ENCODE results near the gene VAMP5.
A peak's percentile ranks its signal among the peaks of the same experiment; 100 is the strongest.
"Not testable (repeated sequence)": the region's sequence is repeated elsewhere in the genome, so short reads cannot be mapped to it uniquely, and the experiment has no call there.

VAMP5 gene

DNA sequence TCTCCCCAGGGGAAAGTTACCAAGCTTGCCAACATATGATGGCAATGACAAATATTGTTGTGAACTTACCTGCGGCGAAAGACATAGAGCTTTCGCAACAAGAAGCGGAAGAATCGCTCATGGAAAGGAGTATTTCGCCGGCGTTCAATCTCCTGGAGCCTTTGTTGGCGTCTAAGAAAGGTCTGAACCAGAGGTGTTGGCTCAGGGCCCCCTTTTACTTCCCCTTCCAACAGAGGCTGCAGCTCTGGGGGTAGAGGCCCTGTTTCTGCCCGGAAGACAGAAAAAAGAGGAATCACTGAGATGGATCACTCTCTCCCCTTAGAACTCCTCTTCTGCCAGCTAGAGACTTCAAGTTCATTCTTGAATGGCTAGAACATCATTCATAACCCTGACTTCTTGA is 33.7 kb upstream of the VAMP5 start:
- DNase-seq (ENCODE audit: low spot score): no peak

DNA sequence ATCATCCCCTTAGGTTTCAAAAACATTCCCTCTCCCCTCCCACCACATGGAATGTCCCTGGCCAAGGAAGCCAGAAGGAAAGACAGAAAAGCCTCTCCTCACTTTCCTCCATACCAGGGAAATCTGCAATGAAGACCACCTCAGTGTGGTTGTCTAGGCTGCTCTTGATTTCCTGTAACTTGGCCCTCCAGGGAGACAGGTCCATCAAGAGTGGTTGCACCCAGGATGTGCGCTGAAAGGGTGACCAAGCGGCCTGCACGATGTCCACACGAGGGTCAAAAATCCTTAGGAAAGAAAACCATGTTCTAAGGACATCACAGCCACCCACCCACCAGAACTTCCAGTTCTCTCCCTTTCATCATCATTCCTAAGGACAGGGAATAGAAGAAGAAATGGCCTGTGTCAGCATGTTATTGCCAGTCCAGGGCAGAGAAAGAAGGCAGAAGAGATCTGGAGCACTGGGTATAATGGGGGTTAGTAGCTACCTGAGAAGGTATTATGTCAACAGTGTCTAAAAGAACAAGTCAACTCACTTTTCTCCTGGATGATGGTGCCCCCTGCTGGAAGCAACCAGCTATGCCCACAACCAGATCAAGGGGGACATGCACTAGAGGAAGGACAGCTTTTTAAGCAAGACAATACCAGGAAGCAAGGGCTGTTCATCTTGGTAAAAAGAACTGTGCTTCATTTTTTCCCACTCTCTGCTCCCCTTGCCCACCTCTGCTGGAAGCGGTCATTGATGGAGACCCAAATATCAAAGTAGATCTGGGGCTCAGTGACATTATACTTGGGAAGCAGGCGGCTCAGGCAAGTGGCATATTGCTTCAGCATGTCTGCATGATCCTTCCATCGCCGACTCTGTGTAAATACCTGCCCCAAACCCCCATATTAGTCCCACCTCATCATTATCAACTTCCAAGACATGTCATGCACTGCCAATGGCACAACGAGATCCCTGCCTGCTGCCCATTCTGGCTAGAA is 32.2 kb upstream of the VAMP5 start:
- DNase-seq (ENCODE audit: low spot score): peak; percentile 78

DNA sequence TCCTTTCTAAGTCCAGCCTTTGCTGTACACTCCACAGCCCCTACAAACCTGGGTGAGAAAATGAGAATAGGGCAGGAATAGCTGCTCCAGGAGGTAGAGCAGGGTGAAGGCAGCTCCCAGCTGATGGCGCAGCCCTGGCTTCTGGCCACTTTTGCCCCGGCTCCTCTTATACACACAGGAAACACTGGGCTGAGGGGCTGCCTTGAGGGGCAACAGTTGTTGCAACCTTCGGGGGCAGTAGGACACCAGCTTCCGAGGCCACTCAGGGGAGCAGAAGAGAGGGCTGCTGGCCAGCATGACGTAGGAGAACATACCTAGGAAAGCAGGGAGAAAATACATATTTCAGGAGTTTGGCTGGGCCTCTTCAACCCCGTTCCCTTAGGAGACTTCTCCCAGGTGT is 31.0 kb upstream of the VAMP5 start:
- no peak for DNase-seq (ENCODE audit: low spot score)

DNA sequence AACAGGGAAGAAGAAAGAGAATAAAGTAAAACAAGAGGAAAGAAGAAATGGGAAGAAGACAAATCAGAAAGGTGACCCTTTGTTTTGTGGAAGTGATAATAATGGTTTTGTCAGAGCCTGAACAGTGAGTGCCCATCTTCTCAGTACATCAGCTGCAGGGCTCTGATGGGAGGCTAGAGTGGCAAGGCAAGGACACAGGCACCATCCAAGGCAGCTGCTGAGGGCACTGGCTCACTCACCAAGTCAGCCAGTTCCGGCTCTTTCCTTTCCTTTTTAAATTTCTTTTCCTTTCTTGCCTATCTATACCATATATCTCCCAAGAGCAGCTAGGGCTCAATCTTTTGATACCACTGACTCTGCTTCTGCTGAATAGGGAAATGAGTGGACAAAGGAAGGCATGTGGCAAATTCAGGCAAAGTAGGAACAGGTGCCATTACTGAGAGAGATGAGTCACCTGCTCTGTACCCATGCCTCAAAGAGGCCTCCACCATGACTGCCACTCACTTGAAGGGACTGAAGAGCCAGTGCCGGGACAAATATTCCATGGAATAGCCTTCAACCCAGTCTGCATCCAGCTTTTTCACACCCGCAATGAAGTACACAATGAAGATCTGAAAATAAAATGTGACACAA is 29.1 kb upstream of the VAMP5 start:
- no peak for DNase-seq (ENCODE audit: low spot score)

DNA sequence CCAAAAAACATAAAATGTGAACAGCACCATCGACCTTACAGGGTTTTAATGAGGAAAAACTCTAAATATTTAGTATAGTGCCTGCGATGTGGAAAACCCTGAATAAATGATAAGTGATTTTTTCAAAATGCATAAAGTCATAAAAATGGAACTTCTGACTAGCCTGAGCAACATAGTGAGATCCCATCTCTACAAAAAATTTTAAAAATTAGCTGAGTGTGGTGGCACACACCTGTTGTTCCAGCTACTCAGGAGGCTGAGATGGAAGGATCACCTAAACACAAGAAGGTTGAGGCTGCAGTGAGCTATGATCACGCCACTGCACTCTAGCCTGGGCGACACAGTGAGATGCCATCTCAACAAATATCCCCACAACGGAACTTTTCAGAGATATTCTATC is 27.1 kb upstream of the VAMP5 start:
- DNase-seq (ENCODE audit: low spot score): no peak

DNA sequence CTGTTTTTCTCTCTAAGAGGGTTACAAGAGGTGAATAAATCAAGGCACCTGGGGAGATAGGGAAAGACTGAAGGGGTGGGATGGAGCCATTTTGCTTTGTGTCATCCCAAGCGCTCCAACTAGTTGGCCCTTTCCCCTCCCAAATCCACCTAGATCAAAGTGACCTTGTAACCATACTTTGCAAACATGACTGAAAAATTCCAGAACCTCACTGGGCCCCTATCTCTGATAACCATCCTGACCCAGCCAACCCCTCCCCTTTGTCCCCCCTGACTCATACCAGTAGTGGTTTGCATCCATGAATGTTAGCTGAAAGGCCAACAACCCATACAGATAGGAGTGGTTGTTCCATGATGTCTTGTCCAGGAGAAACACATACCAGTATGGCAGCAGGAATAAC is 26.1 kb upstream of the VAMP5 start:
- DNase-seq (ENCODE audit: low spot score): no peak

DNA sequence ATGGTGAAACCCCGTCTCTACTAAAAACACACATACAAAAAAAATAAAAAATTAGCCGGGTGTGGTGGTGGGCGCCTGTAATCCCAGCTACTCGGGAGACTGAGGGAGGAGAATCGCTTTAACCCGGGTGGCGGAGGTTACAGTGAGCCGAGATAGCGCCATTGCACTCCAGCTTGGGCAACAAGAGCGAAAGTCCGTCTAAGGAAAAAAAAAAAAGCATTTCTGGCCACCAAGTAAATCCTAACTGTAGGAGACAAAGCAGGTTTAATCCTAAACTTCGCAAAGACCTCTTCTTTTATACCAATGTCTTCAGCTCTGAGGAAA is 23.9 kb upstream of the VAMP5 start:
- DNase-seq (ENCODE audit: low spot score): not testable (repeated sequence)

DNA sequence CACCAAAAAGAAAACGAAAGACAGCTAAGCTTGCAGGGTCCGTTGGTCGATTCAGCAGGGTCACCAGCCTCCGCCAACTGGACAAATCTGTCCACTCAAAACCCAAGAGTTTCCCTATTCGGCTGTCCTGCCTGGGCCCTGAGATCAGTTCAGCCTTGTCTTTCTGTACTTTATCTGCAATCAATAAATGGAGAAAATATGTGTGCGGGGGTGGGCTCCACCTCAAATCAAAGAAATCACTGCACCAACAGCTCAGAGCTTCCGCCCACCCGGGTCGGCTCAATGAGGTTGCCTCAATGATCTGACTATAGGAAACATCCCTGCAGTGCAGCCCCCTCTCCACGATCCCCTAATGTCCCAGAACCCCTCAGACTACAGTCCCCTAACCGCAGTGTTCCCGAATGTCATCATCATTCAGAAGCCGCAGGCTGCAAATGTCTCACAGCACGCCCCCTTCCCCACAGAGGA is 23.4 kb upstream of the VAMP5 start:
- DNase-seq (ENCODE audit: low spot score): no peak

DNA sequence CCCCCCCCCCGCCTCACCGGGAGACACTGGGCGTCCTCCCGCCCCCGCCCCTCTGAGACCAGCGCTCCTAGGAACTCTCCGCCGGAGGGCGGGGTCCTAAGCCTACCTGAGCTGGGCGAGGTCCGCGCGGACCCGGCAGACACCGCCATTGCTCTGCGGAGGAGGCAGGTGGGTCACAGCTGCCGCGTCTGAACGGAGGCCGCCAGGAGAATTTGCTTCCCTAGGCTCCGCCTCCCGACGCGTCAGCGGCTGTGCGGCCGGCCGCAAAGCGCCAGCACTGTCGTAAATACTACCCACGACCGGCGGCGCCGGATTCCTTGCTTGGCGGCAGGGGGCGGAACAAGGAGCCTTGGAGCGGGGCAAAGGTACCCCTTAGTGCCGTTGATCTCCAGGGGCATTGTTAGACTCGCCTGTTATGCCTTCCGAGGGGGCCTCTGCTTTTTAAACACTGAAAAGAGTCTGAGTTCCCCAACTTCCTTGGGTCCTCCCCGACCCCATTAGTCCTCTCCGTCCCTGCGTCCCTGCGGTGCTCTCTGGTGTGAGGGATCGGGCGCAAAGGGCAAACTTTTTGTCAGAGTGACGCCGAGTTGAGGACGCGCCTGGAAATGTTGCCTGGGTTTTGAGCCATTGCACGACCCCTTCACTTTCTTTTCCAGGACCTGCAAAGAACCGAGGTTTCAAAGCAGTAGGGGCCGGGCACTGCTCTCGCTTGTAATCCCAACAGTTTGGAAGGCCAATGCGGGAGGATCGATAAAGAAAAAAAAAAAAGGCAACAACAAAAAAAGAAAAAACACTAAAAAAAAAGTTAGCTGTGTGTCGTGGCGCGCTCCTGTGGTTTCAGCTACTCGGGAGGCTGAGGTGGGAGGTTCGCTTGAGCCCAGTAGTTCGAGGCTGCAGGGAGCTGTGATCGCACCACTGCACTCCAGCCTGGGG is 22.7 kb upstream of the VAMP5 start, which contains the start of gene GGCX:
Gene GGCX (minus strand): TSS at position 214 of the 933 bp plus-strand sequence. CDS start 65 bp downstream, at position 149.
- peak; percentile 95 for DNase-seq (ENCODE audit: low spot score)

DNA sequence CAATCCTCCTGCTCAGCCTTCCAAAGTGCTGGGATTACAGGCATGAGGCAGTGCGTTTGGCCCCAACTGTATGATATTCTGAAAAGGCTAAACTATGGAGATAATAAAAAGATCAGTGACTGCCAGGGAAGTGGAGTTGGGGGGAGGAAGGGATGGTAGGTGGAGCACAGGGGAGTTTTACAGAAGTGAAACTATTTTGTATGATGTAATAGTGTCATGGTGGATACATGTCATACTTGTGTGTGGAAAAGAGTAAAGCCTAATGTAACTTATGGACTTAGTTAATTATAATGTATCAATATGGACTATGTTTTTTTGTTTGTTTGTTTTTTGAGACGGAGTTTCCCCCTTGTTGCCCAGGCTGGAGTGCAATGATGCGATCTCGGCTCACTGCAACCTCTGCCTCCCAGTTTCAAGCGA is 20.1 kb upstream of the VAMP5 start:
- DNase-seq (ENCODE audit: low spot score): no peak

DNA sequence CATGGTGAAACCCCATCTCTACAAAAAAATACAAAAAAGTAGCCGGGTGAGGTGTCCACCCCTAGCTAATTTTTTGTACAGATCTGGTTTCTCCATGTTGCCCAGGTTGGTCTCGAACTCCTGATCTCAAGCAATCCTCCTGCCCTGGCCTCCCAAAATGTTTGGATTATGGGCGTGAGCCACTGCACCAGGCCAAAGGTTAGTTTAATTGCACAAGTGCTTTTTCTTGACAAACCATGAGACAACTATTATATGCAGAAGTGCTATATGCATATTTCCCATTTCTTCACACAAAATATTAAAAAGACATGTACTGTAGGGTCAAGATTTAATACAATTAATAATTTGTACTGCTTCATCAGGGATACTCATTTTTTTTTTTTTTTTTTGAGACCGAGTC is 18.0 kb upstream of the VAMP5 start:
- no peak for DNase-seq (ENCODE audit: low spot score)

DNA sequence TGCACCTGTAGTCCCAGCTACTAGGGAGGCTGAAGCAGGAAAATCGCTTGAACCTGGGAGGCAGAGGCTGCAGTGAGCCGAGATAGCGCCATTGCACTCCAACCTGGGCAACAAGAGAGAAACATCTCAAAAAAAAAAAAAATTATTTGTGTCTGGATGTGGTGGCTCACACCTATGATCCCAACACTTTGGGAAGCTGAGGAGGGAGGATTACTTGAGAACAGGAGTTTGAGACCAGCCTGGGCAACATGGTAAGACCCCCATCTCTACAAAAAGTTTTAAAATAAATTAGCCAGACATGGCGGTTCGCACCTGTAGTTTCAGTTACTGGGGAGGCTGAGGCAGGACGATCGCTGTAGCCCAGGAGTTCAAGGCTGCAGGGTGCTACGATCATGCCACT is 8.5 kb upstream of the VAMP5 start:
- DNase-seq (ENCODE audit: low spot score): no peak

DNA sequence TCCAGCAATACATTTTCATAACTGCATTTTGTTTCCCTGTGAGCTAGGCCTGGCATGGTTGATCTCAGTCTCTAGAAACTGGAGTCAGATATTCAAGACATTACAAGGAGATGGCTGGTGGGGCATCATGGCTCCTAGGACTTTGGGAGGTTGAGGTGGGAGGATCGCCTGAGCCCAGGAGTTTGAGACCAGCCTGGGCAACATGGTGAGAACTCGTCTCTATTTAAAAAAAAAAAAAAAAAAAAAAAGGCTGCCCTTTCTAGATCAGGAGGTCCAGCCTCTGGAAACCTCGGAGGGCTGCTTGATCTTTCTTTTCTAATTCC is 7.2 kb upstream of the VAMP5 start:
- DNase-seq (ENCODE audit: low spot score): no peak

DNA sequence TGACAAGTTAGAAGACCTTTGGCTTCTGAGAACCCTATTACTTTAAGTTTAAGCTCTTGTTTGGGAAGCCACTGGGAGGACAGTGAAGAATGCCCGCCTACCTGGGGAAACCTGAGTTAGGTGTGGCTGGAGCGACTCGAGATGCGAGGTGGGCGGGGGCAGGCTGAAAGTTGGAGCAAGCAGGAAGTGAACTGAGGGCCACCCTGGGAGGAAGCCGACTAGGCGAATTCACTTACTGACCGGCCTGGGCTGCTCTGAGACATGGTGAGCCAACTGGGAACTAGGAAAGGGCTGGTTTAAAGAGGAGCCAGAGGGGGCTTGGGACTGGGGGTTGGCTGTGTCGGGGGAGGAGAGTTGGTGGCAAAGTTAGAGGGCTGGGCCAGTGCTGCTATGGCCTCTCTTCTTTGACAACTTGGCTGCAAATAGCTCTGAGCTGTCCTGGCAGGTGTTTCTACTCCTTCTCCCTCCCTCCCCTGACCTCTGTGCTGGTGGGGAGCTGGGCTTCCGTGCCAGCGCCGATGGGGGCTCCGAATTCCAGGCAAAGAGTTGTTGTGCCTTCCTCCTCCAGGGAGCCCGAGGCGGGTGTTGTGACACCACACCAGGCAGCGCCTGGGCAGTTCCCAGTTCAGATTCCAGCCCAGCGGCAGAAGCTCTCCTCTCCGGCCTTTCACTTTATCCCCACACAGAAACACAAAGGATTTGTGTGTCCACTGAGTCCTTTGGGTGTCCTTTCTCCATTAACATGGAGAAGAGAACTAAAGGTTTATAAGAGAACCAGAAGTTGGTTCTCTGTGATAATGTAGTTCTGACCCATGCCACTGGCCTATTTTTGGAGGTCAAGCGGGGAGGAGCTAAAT is 6.6 kb upstream of the VAMP5 start, which contains the start of gene VAMP8:
Gene VAMP8 (plus strand): TSS at position 201 of the 857 bp plus-strand sequence. CDS start 61 bp downstream, at position 262.
- DNase-seq (ENCODE audit: low spot score): no peak

DNA sequence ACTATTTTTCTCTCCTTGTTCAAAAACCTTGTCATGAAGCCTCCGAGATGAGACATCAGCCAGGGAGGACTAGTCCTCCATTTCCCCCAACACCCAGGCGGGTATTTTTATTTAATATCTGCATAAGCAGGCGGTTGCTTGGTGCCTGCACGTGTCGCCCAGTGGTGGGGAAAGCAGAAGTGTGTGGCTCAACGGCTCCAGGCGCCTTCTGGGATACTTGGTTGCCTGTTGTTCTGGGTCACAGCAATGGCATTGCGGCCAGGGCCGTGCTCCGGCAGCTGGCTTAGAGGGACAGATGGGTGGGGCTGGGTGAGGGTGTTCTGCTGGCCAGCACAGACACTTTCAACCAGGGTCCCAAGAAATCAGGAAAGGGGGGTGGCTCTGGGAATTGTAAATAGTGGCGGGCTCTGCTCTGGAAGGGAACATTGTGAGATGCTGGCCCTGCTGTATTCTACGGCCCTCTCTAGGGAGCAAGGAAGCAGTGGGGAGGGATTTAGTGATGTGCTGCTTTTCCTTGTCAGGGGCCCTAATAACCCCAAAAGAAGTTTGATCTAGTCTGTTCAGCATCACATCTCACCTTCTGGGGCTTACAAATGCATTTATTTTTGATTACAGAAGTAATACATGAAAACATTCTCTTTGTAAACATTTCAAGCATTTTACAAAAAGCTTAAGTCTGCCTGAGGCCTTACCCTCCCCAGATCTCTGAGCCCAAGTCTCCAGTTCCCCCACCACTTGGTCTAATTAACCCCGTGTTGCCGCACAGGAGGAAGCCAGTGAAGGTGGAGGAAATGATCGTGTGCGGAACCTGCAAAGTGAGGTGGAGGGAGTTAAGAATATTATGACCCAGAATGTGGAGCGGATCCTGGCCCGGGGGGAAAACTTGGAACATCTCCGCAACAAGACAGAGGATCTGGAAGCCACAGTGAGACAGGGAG is 5.7 kb upstream of the VAMP5 start:
- DNase-seq (ENCODE audit: low spot score): no peak

DNA sequence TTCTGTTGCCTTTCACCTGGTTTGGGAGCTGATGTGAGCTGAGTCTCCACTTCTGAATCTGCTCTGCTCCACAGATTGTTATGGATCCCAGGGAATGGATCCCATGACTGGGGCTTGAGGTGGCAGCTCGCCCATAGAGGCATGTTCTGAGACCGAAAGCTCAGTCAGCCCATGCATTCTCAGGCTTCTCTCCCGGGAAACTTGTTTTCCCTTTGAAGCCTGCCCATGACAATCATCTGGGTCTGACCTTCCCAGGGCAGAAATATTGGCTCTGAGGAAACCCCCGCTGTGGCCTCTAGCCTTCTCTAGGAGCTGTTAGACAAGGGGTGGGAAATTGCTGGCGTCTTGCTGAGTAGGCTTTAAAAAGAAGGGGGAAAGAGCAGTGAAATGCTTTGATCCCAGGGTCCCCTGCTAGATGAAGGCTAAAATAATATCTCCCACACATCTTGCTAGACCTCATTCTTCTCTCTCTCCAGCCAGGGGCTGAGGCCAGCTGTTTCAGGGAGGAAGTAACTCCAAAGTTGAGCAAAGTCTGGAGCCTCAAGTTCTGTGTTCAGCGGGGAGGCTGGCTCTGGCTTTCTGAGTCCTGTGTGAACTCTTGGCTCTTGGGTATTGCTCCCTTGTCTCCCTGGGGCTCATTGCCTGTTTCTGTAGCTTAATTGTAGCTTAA is 4.8 kb upstream of the VAMP5 start:
- DNase-seq (ENCODE audit: low spot score): no peak

DNA sequence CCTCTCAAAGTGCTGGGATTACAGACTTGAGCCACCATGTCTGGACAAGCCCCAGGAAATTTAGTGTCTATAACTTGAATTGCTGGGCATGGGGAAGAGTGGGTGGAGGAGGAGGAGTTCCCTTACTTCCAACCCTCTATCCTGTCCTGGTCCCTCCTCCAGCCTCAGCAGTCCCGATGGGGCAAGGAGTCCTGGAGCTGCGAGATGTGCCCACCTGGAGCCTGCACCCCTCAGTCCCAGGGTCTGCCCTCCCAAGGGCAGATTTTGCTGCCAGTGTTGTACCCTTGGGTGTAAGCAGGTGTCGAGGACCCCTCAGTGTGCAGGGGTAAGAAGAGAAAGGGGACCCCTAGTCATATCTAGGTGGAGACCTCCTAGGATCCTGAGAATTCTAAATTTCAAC is 4.0 kb upstream of the VAMP5 start:
- DNase-seq (ENCODE audit: low spot score): no peak

DNA sequence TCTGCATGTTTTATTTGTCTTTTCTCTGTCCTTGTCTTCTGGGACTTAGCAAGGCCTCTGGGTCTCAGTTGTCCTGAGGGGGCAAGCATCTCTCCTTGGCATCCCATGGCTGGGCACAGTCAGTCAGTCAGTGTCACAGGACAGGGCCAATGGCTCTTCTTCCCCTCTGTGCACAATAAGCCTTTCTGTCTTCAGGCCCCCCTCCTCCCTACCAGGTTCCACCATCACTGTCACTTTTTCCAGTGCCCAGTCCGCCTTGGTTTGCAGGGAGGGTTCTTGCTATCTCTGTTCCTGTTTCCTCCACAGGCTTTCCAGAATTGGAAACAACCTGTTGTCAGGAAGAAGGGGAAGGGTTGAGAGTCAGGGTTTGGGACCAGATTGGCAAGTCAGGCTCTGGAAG is 1.7 kb upstream of the VAMP5 start:
- peak; percentile 49 for DNase-seq (ENCODE audit: low spot score)

DNA sequence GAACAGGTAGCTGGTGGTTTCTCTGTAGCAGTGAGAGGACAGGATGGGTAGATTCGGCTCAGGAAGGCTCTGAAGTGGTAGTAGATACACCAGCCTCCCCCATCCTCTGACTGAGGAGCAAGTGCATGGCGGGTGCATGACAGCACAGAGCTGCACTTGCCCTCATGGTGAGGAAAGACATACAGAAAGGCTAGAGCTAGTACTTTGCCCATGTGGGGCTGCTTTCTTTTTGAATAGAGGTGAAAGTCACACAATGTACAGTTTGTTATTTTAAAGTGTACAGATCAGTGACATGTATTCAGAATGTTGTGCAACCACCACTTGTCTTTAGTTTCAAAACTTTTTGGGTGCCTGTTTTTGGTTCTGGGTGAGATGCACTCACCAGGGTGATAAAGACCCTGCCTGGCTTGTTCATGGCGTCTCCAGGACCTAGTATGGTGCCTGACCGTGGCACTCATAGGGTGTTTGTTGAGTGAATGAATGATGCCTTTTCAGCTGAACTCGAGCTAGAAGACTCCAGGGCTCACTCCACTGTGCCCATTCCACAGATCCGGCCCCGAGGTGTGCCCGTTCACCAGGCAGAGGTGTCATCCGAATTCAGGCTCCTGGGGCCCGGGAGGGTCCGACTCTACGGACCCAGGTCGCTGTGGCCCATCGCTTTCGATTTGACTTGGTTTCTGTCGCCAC is 421 bp upstream of the VAMP5 start:
- DNase-seq (ENCODE audit: low spot score): no peak
